ENCODE measurements around the gene SMARCAL1. TPM values are rescaled to one million over a fixed set of nuclear protein-coding genes. Genes with fewer than 3 reads are reported as not detected.

Gene SMARCAL1
- total and polyA plus RNA-seq, 2 of the 13 experiments (the other 11 are each of a cell fraction or from before 2014, with no cell fraction given): 12.7 to 21.3 TPM

DNA sequence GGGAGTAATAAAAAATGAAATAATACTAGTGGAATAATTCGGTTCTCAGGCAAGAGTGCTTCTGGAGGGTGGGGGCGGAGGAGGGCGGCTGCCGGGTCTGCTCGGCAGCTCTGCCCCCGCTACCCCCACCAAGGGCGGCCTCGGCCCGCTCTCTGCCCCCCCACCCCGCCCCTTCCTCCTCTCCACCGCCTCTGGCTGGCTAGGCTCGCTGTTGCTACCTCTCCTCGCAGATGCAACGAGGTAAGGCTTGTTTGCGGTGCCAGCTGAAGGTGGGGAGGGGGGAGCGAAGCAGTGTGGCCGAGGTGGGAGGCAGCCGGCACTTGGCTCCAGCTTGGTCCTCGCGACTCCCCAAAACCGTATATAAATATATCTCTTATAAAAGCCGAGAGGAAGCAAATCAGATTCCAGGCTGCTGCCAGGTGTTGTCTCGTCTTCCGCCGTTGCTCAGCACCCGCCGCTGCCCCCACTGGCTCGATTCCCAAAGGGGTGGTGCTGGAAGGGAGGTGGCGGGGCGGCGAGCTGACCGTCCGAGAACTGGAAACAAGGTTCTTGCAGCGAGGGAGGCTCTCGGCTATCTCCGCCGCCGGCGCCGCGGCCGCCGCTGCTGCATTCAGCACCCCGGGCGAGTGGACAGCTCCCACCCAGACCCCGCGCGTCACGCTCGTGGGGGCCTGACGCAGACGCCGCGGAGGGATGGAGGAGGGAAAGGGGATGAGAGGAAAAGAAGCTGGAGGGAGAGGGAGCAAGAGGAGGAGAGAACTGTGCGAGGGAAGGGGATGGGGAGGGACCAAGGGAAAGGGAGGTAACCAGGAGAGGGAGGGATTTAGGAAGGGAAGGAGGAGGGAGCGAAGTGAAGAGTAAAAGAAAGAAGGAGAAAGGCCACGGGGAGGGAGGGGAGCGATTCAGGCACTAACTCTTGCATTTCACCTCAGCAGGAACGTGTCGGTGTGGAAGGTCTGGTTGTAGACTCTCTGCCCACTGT, 40.3 kb upstream of the SMARCAL1 start, which contains the start of gene MARCHF4 (continued):
- TF ChIP-seq, protein P1, sequence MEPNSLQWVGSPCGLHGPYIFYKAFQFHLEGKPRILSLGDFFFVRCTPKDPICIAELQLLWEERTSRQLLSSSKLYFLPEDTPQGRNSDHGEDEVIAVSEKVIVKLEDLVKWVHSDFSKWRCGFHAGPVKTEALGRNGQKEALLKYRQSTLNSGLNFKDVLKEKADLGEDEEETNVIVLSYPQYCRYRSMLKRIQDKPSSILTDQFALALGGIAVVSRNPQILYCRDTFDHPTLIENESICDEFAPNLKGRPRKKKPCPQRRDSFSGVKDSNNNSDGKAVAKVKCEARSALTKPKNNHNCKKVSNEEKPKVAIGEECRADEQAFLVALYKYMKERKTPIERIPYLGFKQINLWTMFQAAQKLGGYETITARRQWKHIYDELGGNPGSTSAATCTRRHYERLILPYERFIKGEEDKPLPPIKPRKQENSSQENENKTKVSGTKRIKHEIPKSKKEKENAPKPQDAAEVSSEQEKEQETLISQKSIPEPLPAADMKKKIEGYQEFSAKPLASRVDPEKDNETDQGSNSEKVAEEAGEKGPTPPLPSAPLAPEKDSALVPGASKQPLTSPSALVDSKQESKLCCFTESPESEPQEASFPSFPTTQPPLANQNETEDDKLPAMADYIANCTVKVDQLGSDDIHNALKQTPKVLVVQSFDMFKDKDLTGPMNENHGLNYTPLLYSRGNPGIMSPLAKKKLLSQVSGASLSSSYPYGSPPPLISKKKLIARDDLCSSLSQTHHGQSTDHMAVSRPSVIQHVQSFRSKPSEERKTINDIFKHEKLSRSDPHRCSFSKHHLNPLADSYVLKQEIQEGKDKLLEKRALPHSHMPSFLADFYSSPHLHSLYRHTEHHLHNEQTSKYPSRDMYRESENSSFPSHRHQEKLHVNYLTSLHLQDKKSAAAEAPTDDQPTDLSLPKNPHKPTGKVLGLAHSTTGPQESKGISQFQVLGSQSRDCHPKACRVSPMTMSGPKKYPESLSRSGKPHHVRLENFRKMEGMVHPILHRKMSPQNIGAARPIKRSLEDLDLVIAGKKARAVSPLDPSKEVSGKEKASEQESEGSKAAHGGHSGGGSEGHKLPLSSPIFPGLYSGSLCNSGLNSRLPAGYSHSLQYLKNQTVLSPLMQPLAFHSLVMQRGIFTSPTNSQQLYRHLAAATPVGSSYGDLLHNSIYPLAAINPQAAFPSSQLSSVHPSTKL (CRISPR knock-in tag; IDR thresholded peaks at IDR 0.05): peak; percentile 78
- TF ChIP-seq SOX5 (CRISPR knock-in tag; IDR thresholded peaks at IDR 0.05; ENCODE audit: borderline replicate concordance): peak; percentile 59; the same call in 1 of the 2 replicates
- TF ChIP-seq, protein P2, sequence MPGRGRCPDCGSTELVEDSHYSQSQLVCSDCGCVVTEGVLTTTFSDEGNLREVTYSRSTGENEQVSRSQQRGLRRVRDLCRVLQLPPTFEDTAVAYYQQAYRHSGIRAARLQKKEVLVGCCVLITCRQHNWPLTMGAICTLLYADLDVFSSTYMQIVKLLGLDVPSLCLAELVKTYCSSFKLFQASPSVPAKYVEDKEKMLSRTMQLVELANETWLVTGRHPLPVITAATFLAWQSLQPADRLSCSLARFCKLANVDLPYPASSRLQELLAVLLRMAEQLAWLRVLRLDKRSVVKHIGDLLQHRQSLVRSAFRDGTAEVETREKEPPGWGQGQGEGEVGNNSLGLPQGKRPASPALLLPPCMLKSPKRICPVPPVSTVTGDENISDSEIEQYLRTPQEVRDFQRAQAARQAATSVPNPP (CRISPR knock-in tag; IDR thresholded peaks at IDR 0.05): 0 out of 2 replicates have a peak, but pooled peaks have one; percentile 46
- peak; percentile 94 for TF ChIP-seq ZNF546 (CRISPR knock-in tag; conservative IDR thresholded peaks at IDR 0.05)
- TF ChIP-seq ARHGAP35 (CRISPR knock-in tag; IDR thresholded peaks at IDR 0.05; ENCODE audit: borderline replicate concordance): peak; percentile 87; the same call in 1 of the 2 replicates
- peak; percentile 93; the same call in 1 of the 2 replicates for TF ChIP-seq KDM5B (CRISPR knock-in tag; IDR thresholded peaks at IDR 0.05; ENCODE audit: borderline replicate concordance)
- peak; percentile 69; the same call in 1 of the 2 replicates for TF ChIP-seq KMT2B (CRISPR knock-in tag; IDR thresholded peaks at IDR 0.05)
- TF ChIP-seq, protein P3, sequence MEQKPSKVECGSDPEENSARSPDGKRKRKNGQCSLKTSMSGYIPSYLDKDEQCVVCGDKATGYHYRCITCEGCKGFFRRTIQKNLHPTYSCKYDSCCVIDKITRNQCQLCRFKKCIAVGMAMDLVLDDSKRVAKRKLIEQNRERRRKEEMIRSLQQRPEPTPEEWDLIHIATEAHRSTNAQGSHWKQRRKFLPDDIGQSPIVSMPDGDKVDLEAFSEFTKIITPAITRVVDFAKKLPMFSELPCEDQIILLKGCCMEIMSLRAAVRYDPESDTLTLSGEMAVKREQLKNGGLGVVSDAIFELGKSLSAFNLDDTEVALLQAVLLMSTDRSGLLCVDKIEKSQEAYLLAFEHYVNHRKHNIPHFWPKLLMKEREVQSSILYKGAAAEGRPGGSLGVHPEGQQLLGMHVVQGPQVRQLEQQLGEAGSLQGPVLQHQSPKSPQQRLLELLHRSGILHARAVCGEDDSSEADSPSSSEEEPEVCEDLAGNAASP (CRISPR knock-in tag; IDR thresholded peaks at IDR 0.05; ENCODE audit: borderline replicate concordance): peak; percentile 81; the same call in 1 of the 2 replicates
- no peak for TF ChIP-seq ZBTB3 (CRISPR knock-in tag; IDR thresholded peaks at IDR 0.05; ENCODE audit: borderline replicate concordance, low read depth)
- no peak for TF ChIP-seq POLR2AphosphoS5 (IDR thresholded peaks at IDR 0.05; ENCODE audit: low read depth, low read length)
- no peak for TF ChIP-seq ASH2L (IDR thresholded peaks at IDR 0.05; ENCODE audit: insufficient read length, low read depth, low read length)
- TF ChIP-seq NFKB2 (CRISPR knock-in tag; IDR thresholded peaks at IDR 0.05; ENCODE audit: borderline replicate concordance): peak; percentile 99; the same call in 1 of the 2 replicates
- TF ChIP-seq, protein P4, sequence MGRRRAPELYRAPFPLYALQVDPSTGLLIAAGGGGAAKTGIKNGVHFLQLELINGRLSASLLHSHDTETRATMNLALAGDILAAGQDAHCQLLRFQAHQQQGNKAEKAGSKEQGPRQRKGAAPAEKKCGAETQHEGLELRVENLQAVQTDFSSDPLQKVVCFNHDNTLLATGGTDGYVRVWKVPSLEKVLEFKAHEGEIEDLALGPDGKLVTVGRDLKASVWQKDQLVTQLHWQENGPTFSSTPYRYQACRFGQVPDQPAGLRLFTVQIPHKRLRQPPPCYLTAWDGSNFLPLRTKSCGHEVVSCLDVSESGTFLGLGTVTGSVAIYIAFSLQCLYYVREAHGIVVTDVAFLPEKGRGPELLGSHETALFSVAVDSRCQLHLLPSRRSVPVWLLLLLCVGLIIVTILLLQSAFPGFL (CRISPR knock-in tag; IDR thresholded peaks at IDR 0.05): no peak; the same call in 1 of the 2 replicates
- TF ChIP-seq SIX4 (CRISPR knock-in tag; IDR thresholded peaks at IDR 0.05): peak; percentile 82; the same call in 1 of the 2 replicates
- TF ChIP-seq ZNF558 (CRISPR knock-in tag; IDR thresholded peaks at IDR 0.05; ENCODE audit: borderline replicate concordance): peak; percentile 92; the same call in 1 of the 2 replicates
- peak; percentile 93 for TF ChIP-seq ZNF781 (CRISPR knock-in tag; IDR thresholded peaks at IDR 0.05; ENCODE audit: borderline replicate concordance, not compliant biosample characterization)
- TF ChIP-seq FOXA3 (CRISPR knock-in tag; IDR thresholded peaks at IDR 0.05): no peak
- TF ChIP-seq TBX2 (CRISPR knock-in tag; IDR thresholded peaks at IDR 0.05; ENCODE audit: borderline replicate concordance): peak; percentile 83; the same call in 1 of the 2 replicates
- TF ChIP-seq, protein P5, sequence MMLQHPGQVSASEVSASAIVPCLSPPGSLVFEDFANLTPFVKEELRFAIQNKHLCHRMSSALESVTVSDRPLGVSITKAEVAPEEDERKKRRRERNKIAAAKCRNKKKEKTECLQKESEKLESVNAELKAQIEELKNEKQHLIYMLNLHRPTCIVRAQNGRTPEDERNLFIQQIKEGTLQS (CRISPR knock-in tag; IDR thresholded peaks at IDR 0.05): peak; percentile 67; the same call in 1 of the 2 replicates
